Stomach (tissue), 4 donors: ENCODE measurements around the gene HTT.

Experiments used
- POLR2A ChIP-seq, 4 donors: fragments of 450-650 bp; IDR thresholded peaks; one replicate each; pipeline ENCODE4 v1.6.1; 2016; ENCODE audit warnings: antibody characterized with exemption in 4 of 4, control low read depth in 2 of 4, mild to moderate bottlenecking in 1 of 4, moderate library complexity in 1 of 4
- TF ChIP-seq, protein P1 (sequence below), 7 experiments: fragments of 450-650 bp in 4 of 7; fragments of 200-600 bp in 3 of 7; sonication (generic) in 3 of 7; IDR thresholded peaks; one replicate each; pipeline ENCODE4 v1.5.1; 2016 to 2019; ENCODE audit warnings: antibody characterized with exemption in 7 of 7, control low read depth in 2 of 7, mild to moderate bottlenecking in 1 of 7

- TF ChIP-seq, protein P1, sequence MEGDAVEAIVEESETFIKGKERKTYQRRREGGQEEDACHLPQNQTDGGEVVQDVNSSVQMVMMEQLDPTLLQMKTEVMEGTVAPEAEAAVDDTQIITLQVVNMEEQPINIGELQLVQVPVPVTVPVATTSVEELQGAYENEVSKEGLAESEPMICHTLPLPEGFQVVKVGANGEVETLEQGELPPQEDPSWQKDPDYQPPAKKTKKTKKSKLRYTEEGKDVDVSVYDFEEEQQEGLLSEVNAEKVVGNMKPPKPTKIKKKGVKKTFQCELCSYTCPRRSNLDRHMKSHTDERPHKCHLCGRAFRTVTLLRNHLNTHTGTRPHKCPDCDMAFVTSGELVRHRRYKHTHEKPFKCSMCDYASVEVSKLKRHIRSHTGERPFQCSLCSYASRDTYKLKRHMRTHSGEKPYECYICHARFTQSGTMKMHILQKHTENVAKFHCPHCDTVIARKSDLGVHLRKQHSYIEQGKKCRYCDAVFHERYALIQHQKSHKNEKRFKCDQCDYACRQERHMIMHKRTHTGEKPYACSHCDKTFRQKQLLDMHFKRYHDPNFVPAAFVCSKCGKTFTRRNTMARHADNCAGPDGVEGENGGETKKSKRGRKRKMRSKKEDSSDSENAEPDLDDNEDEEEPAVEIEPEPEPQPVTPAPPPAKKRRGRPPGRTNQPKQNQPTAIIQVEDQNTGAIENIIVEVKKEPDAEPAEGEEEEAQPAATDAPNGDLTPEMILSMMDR (IDR thresholded peaks at IDR 0.05): no peak
- TF ChIP-seq POLR2A (IDR thresholded peaks at IDR 0.05): no peak
These were observed 93.5 kb downstream of the HTT start for GRCh38 chr4:3168029-3168428.
